K562 (cell line): ENCODE results near the gene SEC61A1. TPM values are rescaled to one million over a fixed set of nuclear protein-coding genes. Genes with fewer than 3 reads are reported as not detected.

Experiments used
- ARID1B ChIP-seq: fragments of 450-650 bp; IDR thresholded peaks from 2 replicates; pipeline ENCODE4 v1.6.1; 2016; ENCODE audit warnings: antibody characterized with exemption, mild to moderate bottlenecking, inconsistent platforms
- ATF6 ChIP-seq: sonication (generic); formaldehyde crosslinking; IDR thresholded peaks from 2 replicates; pipeline ENCODE4 v1.4.0; 2020; ENCODE audit warnings: mild to moderate bottlenecking, missing genetic modification reagents
- BRCA1 ChIP-seq, 2 experiments: fragments of 450-650 bp in 1 of 2; sonication (generic) in 1 of 2; formaldehyde crosslinking in 1 of 2; IDR thresholded peaks; 2 replicates each; pipeline versions ENCODE4 v1.5.0 to v1.6.1; 2017 to 2020; ENCODE audit warnings: mild to moderate bottlenecking in 1 of 2, missing genetic modification reagents in 1 of 2
- BRF2 ChIP-seq: IDR thresholded peaks from 3 replicates; pipeline ENCODE4 v1.6.1; 2011; ENCODE audit warnings: borderline replicate concordance, mild to moderate bottlenecking; ENCODE audit not compliant: insufficient read length, insufficient read depth
- E4F1 ChIP-seq: fragments of 250-450 bp; sonication (Bioruptor Pico); IDR thresholded peaks from 2 replicates; pipeline ENCODE4 v1.5.0; 2021; ENCODE audit warnings: mild to moderate bottlenecking, borderline replicate concordance
- FOXK2 ChIP-seq, 2 experiments: fragments of 450-650 bp; IDR thresholded peaks in 1 of 2; conservative IDR thresholded peaks in 1 of 2; 2 replicates each; pipeline ENCODE4 v1.6.1; 2016; ENCODE audit warnings: low read depth in 2 of 2, mild to moderate bottlenecking in 1 of 2
- FOXP4 ChIP-seq: sonication (generic); formaldehyde crosslinking; IDR thresholded peaks from 2 replicates; pipeline ENCODE4 v1.8.0; 2022; ENCODE audit warnings: mild to moderate bottlenecking, missing genetic modification reagents, borderline replicate concordance
- PHB2 ChIP-seq: fragments of 450-650 bp; IDR thresholded peaks from 2 replicates; pipeline ENCODE4 v1.6.1; 2017; ENCODE audit warnings: low read depth
- SRSF3 ChIP-seq: fragments of 200-400 bp; formaldehyde crosslinking; IDR thresholded peaks from 2 replicates; pipeline ENCODE4 v1.6.1; 2016; ENCODE audit warnings: mild to moderate bottlenecking, low read length, moderate library complexity; ENCODE audit not compliant: insufficient read depth
- ZFX ChIP-seq: sonication (generic); formaldehyde crosslinking; IDR thresholded peaks from 2 replicates; pipeline ENCODE4 v1.8.0; 2022; ENCODE audit warnings: mild to moderate bottlenecking, missing genetic modification reagents, moderate library complexity
- ZNF217 ChIP-seq: sonication (generic); formaldehyde crosslinking; IDR thresholded peaks from 2 replicates; pipeline ENCODE4 v1.8.0; 2022; ENCODE audit warnings: mild to moderate bottlenecking, missing genetic modification reagents
- ZNF518B ChIP-seq: fragments of 250-450 bp; sonication (Bioruptor Pico); IDR thresholded peaks from 2 replicates; pipeline ENCODE4 v1.5.0; 2021; ENCODE audit warnings: mild to moderate bottlenecking, moderate library complexity
- polyA plus RNA-seq, 8 experiments: library from polyadenylated mRNA; depleted of rRNA in 4 of 8; stranded (reverse) in 5 of 8; unstranded in 3 of 8; fragments of >200 nt; fragmentation: Nextera tagmentation in 2 of 8; fragmentation: Illumina TruSeq in 1 of 8; extraction: Ambion mirVana in 2 of 8; extraction: Trizol in 1 of 8; gene quantifications; 2 replicates each; pipeline versions ENCODE4 v1.2.1 to v1.2.3, GENCODE V29; 2011 to 2014; ENCODE audit warnings: inconsistent platforms in 1 of 8, missing spikeins in 1 of 8
- total RNA-seq, 7 experiments: library from RNA; depleted of rRNA in 6 of 7; stranded (reverse); fragments of >200 nt in 6 of 7; fragmentation: Illumina TruSeq in 2 of 7; extraction: Trizol in 2 of 7; gene quantifications; 2 replicates each; pipeline versions ENCODE4 v1.2.1 to v1.2.3, GENCODE V29; 2011 to 2021; ENCODE audit warnings: low replicate concordance in 1 of 7

The SEC61A1 gene
- total and polyA plus RNA-seq, 9 of the 15 experiments (the other 6 are each of a cell fraction or from before 2014, with no cell fraction given): 1.9 to 140 (median 79.1) TPM

- TF ChIP-seq BRF2 (no peak), ARID1B (no peak), ZNF217 (CRISPR knock-in tag) (no peak), ZFX (peak; percentile 80), ATF6 (CRISPR knock-in tag) (no peak), SRSF3 (no peak), FOXK2 (conservative IDR thresholded peaks at IDR 0.05 in 1 of 2, IDR thresholded peaks at IDR 0.05 in 1 of 2; ENCODE audit: low read depth in 2 of 2) (no peak), BRCA1 (IDR thresholded peaks at IDR 0.05) (no peak), BRCA1 (CRISPR knock-in tag; IDR thresholded peaks at IDR 0.05) (no peak), PHB2 (no peak), ZNF518B (no peak), FOXP4 (no peak), E4F1 (CRISPR knock-in tag) (no peak)
These were observed 23.6 kb downstream of the SEC61A1 start (continued) for GRCh38 chr3:128075522-128076482.
